HCT116 (cell line): Measurements from ENCODE around the gene GANC. TPM values are rescaled to one million over a fixed set of nuclear protein-coding genes. Genes with fewer than 3 reads are reported as not detected.

ENCODE experiments used
- ATAC-seq: fragments of 200-7000 bp; cut with Tn5 transposase; 2 replicates; pipeline ENCODE4 v1.9.1; 2020; ENCODE audit warnings: mild to moderate bottlenecking, moderate library complexity
- BruUV-seq: library from RNA; stranded (reverse); fragments of 400-500 nt; replicated peaks from 2 replicates; lab custom pipeline; 2021; lab: Mats Ljungman, UMichigan
- CTCF ChIA-PET: fragments of 300-600 bp; sonication (Branson Sonifier 250); formaldehyde crosslinking; loops from one replicate; lab custom pipeline; 2021; ENCODE audit warnings: antibody characterized with exemption; lab: Charles Lee
- POLR2A ChIA-PET: fragments of 300-600, 350-600 bp; sonication (Branson Sonifier 250); formaldehyde crosslinking; loops from one replicate; lab custom pipeline; 2021; ENCODE audit warnings: antibody characterized with exemption; lab: Charles Lee
- RAD21 ChIA-PET, 2 experiments: fragments of 300-600 bp; sonication (Branson Sonifier 250); formaldehyde crosslinking; loops; one replicate each; lab custom pipeline; 2023; ENCODE audit warnings: low total read pairs in 2 of 2; ENCODE audit not compliant: uncharacterized antibody in 2 of 2, unreplicated experiment in 2 of 2, low non-redundant PET in 1 of 2; lab: Charles Lee
- DNase-seq: peaks from one replicate; pipeline ENCODE4 v3.0.0-alpha.2; 2010; ENCODE audit warnings: low read depth, low spot score
- H2AFZ ChIP-seq: fragments of 200-600 bp; shearing (Covaris generic), sonication (generic); 2 replicates; pipeline ENCODE4 v1.6.1; 2017; ENCODE audit warnings: low read depth, mixed run types, mixed read lengths, antibody characterized with exemption, low read length; ENCODE audit not compliant: poor library complexity, severe bottlenecking
- H3K27ac ChIP-seq: 2 replicates; pipeline ENCODE4 v1.5.1; 2012; ENCODE audit warnings: low read depth, low read length
- H3K27me3 ChIP-seq: fragments of 200-600 bp; sonication (generic); 2 replicates; pipeline ENCODE4 v1.6.1; 2016; ENCODE audit warnings: mixed run types, low read length, mixed read lengths; ENCODE audit not compliant: insufficient read depth
- H3K36me3 ChIP-seq, 2 experiments: fragments of 200-500 bp in 1 of 2; fragments of 200-600 bp in 1 of 2; sonication (Bioruptor generic) in 1 of 2; sonication (generic) in 1 of 2; 2 replicates each; pipeline versions ENCODE4 v1.5.1 to v1.6.1; 2014 to 2016; ENCODE audit warnings: low read length in 2 of 2, inconsistent platforms in 1 of 2, mixed read lengths in 1 of 2, mixed run types in 1 of 2; ENCODE audit not compliant: insufficient read depth in 2 of 2, control insufficient read depth in 1 of 2
- H3K4me1 ChIP-seq, 2 experiments: fragments of 200-600 bp in 1 of 2; sonication (generic) in 1 of 2; 2 replicates each; pipeline versions ENCODE4 v1.5.1 to v1.6.1; 2012 to 2017; ENCODE audit warnings: low read length in 2 of 2, inconsistent platforms in 1 of 2, mild to moderate bottlenecking in 1 of 2, mixed read lengths in 1 of 2, mixed run types in 1 of 2, moderate library complexity in 1 of 2; ENCODE audit not compliant: insufficient read depth in 2 of 2, control insufficient read depth in 1 of 2
- H3K4me2 ChIP-seq: fragments of 200-600 bp; sonication (generic); 2 replicates; pipeline ENCODE4 v1.6.1; 2017; ENCODE audit warnings: mixed run types, low read length, mixed read lengths
- H3K4me3 ChIP-seq, 2 experiments: fragments of 200-600 bp in 1 of 2; sonication (generic) in 1 of 2; replicated peaks in 1 of 2; 2 replicates each; pipeline ENCODE4 v1.5.1; 2011 to 2016; ENCODE audit warnings: low read length in 2 of 2, control low read depth in 1 of 2, low read depth in 1 of 2, mild to moderate bottlenecking in 1 of 2, mixed read lengths in 1 of 2, mixed run types in 1 of 2
- H3K79me2 ChIP-seq: fragments of 200-600 bp; sonication (generic); 2 replicates; pipeline ENCODE4 v1.6.1; 2017; ENCODE audit warnings: mild to moderate bottlenecking, mixed run types, low read length, moderate library complexity, mixed read lengths; ENCODE audit not compliant: insufficient read depth
- H3K9ac ChIP-seq: fragments of 200-600 bp; sonication (generic); 2 replicates; pipeline ENCODE4 v1.6.1; 2016; ENCODE audit warnings: low read length, mixed read lengths
- H3K9me2 ChIP-seq: fragments of 200-600 bp; sonication (generic), shearing (Covaris generic); 2 replicates; pipeline ENCODE4 v1.6.1; 2017; ENCODE audit warnings: mixed run types, mild to moderate bottlenecking, moderate library complexity; ENCODE audit not compliant: insufficient read depth
- H3K9me3 ChIP-seq, 2 experiments: fragments of 200-500 bp in 1 of 2; fragments of 200-600 bp in 1 of 2; sonication (Bioruptor generic) in 1 of 2; sonication (generic) in 1 of 2; 2 replicates each; pipeline ENCODE4 v1.6.1; 2014 to 2017; ENCODE audit warnings: low read length in 2 of 2, mixed read lengths in 2 of 2, inconsistent platforms in 1 of 2, low read depth in 1 of 2, mild to moderate bottlenecking in 1 of 2, mixed run types in 1 of 2, moderate library complexity in 1 of 2; ENCODE audit not compliant: control insufficient read depth in 1 of 2, insufficient read depth in 1 of 2
- H4K20me1 ChIP-seq: fragments of 200-600 bp; sonication (generic), shearing (Covaris generic); 2 replicates; pipeline ENCODE4 v1.6.1; 2017; ENCODE audit warnings: mixed run types, mild to moderate bottlenecking, moderate library complexity; ENCODE audit not compliant: insufficient read depth
- SIN3A ChIP-seq: IDR thresholded peaks from 2 replicates; pipeline ENCODE4 v1.6.1; 2012; ENCODE audit warnings: low read depth
- YY1 ChIP-seq: IDR thresholded peaks from 2 replicates; pipeline ENCODE4 v1.6.1; 2011; ENCODE audit warnings: low read length, low read depth, moderate library complexity, mild to moderate bottlenecking; ENCODE audit not compliant: insufficient replicate concordance; ENCODE audit errors: extremely low read depth
- ZNF274 ChIP-seq: fragments of 200-500 bp; sonication (Bioruptor generic); IDR thresholded peaks from 2 replicates; pipeline ENCODE4 v1.6.1; 2014; ENCODE audit warnings: mild to moderate bottlenecking, low read depth, low read length, inconsistent platforms
- intact Hi-C: fragments of 100-400 bp; cut with micrococcal nuclease; formaldehyde crosslinking; loops from 2 replicates; pipeline ENCODE4 v1.10.0; 2022
- total RNA-seq: library from RNA; stranded (reverse); gene quantifications from one replicate; pipeline ENCODE4 v1.2.1, GENCODE V29; 2021; ENCODE audit not compliant: unreplicated experiment
- TF ChIP-seq, protein P1 (sequence below): IDR thresholded peaks from 2 replicates; pipeline ENCODE4 v1.6.1; 2012; ENCODE audit warnings: low read depth

Gene GANC
- total RNA-seq, 1 experiment from 2014 or later: 13.1 TPM

DNA sequence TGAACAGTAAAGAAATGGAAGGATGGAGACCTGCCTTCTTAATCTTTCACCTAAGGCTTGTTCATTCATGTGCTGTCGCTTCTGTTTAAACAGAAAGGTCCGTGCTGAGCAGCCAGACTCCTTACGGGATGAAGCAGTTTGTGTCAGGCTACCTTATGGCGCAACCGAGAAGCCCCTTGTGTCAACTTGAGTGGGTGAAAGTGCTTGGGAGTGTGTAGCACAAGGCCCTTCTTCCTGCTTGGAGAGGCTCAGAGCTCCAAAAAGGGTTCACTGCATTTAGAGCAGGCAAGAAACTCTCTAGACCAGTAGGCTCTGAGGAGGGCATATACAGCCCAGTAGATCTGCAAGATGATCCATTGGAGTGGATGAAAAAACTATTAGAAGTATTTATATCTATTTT lies 102.3 kb downstream of the GANC start:
- H3K4me3 ChIP-seq: no peak overlapping the region
- no peaks in the 10 kb centered on the region for H3K36me3 ChIP-seq
- CTCF ChIA-PET: interaction anchor here (0.7 to 4.0 kb wide), 2 partner anchors 10 to 381 kb away, joined by 3 to 22 read pairs; no protein-coding TSS in a partner anchor
- RAD21 ChIA-PET: no interaction called here
- ATAC-seq: no peak
- no peaks in the 10 kb centered on the region for H4K20me1 ChIP-seq
- H2AFZ ChIP-seq: no peak overlapping the region
- POLR2A ChIA-PET: no interaction called here
- TF ChIP-seq, protein P1, sequence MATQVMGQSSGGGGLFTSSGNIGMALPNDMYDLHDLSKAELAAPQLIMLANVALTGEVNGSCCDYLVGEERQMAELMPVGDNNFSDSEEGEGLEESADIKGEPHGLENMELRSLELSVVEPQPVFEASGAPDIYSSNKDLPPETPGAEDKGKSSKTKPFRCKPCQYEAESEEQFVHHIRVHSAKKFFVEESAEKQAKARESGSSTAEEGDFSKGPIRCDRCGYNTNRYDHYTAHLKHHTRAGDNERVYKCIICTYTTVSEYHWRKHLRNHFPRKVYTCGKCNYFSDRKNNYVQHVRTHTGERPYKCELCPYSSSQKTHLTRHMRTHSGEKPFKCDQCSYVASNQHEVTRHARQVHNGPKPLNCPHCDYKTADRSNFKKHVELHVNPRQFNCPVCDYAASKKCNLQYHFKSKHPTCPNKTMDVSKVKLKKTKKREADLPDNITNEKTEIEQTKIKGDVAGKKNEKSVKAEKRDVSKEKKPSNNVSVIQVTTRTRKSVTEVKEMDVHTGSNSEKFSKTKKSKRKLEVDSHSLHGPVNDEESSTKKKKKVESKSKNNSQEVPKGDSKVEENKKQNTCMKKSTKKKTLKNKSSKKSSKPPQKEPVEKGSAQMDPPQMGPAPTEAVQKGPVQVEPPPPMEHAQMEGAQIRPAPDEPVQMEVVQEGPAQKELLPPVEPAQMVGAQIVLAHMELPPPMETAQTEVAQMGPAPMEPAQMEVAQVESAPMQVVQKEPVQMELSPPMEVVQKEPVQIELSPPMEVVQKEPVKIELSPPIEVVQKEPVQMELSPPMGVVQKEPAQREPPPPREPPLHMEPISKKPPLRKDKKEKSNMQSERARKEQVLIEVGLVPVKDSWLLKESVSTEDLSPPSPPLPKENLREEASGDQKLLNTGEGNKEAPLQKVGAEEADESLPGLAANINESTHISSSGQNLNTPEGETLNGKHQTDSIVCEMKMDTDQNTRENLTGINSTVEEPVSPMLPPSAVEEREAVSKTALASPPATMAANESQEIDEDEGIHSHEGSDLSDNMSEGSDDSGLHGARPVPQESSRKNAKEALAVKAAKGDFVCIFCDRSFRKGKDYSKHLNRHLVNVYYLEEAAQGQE: no peak
- H3K4me1 ChIP-seq: peaks cover 3 to 10% of the 10 kb centered on the region in 2 experiments; a peak in 3 of 4 replicates
- H3K9me2 ChIP-seq: no peaks in the 10 kb centered on the region
- DNase-seq: no peak
- no peaks in the 10 kb centered on the region for H3K27me3 ChIP-seq
- no peaks in the 10 kb centered on the region for H3K79me2 ChIP-seq
- intact Hi-C loops: no loop called here
- no peak overlapping the region for H3K27ac ChIP-seq
- H3K9me3 ChIP-seq: no peaks in the 10 kb centered on the region
- no peak overlapping the region for H3K9ac ChIP-seq
- no peak overlapping the region for H3K4me2 ChIP-seq
- BruUV-seq: no TSS peak

DNA sequence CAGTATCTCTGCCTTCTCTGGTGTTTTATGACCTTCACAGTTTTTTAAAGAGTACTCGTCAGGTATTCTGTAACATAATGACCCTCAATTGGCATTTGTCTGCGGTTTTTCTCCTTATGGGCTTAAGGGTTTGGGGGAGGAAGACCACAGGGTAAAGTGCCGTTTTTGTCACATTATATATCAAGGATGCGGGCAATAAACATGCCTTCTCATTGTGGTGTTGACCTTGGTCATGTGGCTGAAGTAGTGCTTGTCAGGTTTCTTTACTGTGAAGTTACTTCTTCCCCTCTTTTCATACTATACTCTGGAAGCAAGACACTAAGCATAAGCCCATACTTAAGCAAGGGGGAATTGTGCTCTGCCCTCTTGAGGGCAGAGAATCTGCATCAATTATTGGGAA lies 102.9 kb downstream of the GANC start:
- intact Hi-C loops: no loop called here
- Histone ChIP-seq H2AFZ (no peak overlapping the region), H4K20me1 (no peaks in the 10 kb centered on the region), H3K9me2 (no peaks in the 10 kb centered on the region), H3K9ac (no peak overlapping the region), H3K4me3 (no peak overlapping the region), H3K9me3 (no peaks in the 10 kb centered on the region), H3K27me3 (no peaks in the 10 kb centered on the region), H3K4me2 (no peak overlapping the region), H3K4me1 (peaks cover 3 to 7% of the 10 kb centered on the region in 2 experiments; a peak in 3 of 4 replicates), H3K36me3 (no peaks in the 10 kb centered on the region), H3K27ac (no peak overlapping the region), H3K79me2 (no peaks in the 10 kb centered on the region)
- no TSS peak for BruUV-seq
- CTCF ChIA-PET: interaction anchor here (4.0 kb wide), 1 partner anchor 9 kb away, joined by 22 read pairs; no protein-coding TSS in a partner anchor
- no peak for ATAC-seq
- no peak for DNase-seq
- TF ChIP-seq ZNF274 (no peak), YY1 (no peak), SIN3A (no peak)
- POLR2A ChIA-PET: interaction anchor here (0.6 kb wide), 1 partner anchor 180 kb away, joined by 6 read pairs; no protein-coding TSS in a partner anchor
- RAD21 ChIA-PET: no interaction called here
